ENCODE measurements around the gene RGS13.

Gene RGS13, protein sequence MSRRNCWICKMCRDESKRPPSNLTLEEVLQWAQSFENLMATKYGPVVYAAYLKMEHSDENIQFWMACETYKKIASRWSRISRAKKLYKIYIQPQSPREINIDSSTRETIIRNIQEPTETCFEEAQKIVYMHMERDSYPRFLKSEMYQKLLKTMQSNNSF

DNA sequence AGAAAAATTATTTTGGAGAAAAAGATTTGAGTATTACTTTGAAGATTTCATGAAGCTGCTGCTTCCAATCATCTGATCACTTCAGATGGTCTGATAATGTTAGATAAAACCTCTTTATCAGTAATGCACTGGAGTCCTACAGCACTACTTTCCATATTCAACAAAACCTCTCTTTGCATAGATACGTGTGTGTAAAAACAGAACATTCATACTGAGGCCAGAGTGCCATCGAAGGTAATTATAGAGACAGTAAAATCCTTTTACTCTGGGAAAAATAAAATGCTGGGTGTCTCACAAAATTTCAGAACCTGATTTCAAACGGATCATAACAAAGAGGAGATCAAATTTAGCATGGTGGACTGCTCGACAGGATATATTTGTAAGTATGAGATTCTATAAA is at the start of gene RGS13:
Gene RGS13, plus strand, starts transcription at position 209 of the 400 bp plus-strand sequence. CDS start 8,188 bp downstream, outside the sequence.
- DNase-seq: no peak

DNA sequence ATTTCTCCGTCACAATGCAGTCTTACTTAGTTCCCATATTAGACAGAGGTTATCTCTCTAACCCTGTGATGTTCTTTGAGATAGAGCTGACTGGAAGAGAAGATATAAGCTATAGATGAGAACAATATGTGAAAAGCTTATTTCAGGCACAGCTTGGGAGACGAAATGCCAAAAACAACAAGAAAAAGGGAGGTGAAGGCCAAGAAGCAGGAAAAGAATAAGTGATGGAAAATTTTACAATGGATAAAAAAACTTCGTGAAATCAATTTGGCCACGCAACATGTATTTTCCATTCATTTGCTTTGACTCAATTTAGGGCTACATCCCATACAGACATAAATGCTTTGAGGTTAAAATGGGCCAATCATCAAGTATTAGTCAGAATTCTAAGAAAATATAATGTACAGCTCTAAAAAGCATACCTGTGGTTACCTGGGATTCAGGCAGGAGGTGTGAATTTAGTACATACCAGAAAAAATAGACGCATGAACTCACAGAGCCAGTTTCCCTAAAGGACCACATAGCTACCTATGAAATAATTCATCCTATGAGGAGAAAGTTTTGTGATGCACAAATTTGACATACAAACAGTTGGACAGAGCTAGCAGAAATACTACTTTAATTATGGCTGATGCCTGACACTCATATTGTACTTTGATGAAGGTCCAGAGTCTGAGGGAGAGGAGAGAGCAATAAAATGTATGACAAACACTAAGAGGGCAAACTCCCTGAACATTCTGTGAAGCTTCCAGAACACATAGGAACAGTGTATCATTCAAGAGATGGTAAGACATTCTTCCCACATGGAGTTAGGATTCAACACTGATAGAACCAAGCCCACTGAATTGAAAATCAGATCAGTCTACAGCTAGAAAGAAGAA is 48.3 kb upstream of the RGS13 start:
- DNase-seq: no peak

DNA sequence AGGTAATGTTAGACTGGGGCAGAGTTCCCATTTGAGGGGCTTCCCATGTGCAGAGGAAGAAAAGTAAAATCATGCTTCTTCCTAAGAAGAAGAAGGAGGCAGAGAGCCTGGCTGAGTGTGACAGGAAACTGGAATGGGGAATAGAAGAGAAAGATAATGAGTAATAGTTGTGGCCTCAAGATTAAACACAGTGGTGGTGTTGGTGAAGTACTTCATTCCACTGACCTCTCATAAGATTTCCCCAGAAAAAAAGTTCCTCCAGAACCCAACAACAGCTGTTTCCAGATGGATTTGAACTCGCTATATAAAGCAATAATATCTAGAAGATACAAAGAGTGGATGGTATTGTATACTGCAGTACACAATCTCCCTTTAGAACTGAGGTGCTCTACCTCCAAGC is 47.4 kb upstream of the RGS13 start:
- no peak for DNase-seq

DNA sequence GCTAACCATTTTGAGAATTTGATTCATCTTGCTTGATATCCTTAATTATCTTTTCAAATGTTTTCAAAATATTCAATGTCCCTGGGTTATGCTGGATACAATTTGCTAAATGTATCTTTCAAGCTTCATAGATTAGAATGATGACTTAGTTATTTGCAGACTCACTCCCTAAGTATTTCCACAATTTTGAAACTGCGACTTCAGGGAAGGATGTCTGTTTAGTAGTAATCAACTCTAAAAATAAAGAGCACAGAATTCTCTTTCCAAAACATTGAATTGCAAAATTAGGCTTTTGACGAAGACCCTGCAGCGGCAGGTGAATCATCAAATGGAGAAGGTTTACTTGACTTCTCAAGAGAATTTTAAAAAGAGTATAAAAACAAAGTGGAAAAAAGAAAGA is 46.1 kb upstream of the RGS13 start:
- no peak for DNase-seq

DNA sequence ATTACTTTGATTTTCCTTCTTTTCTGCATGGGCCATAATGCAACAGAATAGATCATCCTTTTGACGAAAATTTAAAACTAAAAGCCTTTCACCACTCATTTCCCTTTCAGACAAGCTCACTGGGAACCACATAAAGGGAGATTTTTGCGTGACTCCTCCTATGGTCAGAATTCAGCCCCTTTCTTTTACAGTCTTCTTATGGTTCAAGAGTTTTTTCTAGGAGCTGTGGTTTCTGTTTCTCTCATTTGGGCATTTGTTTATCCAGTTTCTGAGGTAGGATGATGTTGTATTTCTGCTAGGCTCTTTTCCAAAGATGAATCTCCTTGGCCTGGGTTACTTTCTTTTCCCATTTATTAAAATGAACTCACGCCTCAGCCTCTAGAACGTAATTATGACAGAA is 43.4 kb upstream of the RGS13 start:
- DNase-seq: no peak

DNA sequence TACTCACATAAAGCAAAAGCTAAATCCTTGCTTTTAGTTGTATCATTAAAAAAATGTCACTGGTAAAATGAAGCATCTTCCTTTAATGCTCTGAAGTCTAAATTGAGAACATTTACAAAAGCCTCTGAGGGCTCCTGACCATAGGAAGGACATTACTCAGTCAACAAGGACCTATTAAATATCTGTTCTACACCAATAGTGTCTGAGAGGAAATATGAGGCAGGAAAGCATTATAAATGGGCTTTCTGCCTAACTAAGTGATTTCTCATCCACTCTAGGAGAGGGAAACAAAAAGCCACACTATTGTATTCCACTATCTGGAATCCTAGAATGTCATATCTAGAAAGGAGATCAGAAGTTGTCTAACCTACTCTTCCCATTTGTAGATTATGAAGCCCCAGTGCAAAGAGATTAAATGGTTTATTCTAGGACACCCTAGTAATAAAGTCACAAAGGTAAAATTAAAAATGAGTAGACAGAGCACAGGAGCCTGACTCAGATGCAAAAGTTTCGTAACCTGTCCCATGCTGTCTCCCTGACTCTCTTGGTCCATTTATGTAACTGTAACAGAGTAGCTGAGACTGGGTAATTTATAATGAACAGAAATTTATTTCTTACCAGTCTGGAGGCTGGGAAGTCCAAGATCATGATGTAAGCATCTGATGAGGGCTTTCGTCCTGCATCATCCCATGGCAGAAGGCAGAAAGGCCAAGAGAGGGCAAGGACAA is 42.8 kb upstream of the RGS13 start:
- no peak for DNase-seq

DNA sequence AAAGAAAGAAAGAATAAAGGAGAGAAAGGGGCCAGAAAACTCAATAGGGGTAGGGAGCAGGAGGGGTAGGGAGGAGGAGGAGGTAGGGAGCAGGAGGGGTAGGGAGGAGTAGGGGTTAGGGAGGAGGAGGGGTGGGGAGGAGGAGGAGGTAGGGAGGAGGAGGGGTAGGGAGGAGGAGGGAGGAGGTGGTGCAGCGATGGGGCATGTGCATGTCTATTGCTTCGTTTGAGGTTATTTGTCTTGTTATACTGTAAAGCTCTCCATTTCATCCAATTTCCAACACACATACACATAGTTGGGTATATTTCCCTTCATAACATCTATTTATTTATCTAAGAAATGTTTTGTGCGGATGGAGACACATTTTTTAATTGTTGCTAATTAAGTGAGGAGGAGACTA is 40.6 kb upstream of the RGS13 start:
- no peak for DNase-seq

DNA sequence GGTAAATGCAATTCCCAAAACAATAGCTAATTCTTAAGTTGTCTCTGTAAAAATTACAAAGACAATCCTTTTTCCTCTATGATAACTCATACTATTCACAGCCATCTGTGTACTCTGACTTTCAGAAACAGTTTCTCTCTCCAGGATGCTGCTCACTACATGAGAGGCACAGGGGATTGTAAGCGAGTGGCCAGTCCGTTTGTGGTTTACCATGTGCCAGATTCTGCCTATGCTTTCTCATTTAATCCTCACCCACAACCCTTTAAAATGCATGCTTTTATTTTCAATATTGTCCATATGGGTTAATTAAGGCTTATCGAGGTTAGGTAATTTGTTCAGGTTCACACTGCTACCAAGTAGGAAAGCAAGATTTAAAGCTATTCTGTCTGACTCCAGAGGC is 37.4 kb upstream of the RGS13 start:
- no peak for DNase-seq

DNA sequence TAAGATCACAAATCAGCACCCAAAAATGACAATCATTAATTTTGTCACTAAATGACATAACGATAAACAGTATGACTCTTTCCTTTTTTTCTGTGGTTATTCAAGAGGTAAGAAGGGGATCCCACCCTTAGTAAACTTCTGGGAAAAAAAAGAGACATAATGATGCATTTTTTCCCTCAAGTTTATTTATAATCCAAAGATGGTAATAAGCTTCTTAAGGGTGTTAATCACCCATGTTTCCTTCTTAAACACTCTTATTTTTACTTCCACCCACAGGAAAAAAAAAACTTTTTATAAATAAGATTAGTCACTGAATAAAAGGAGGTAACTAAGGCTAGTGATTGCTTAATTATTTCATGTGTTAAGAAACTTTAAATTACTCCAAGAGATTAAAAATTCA is 35.7 kb upstream of the RGS13 start:
- no peak for DNase-seq

DNA sequence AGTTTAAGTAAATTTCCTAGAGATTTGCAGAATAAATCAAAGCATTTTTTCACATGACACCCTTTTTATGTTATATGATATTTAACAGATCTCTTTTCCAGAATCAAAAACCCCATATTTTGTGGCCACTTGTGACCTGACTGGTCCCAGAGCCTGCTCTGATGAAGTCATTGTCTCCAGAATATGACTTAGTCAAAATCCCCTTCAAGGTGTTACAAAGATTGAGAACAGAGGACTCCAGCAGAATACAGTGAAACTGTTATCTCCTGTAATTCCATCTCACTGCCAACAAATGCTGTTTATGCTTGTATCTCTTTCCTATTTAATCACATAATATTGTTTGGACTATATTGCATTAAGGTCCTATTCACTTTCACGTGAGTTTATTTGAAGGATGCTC is 34.8 kb upstream of the RGS13 start:
- DNase-seq: no peak

DNA sequence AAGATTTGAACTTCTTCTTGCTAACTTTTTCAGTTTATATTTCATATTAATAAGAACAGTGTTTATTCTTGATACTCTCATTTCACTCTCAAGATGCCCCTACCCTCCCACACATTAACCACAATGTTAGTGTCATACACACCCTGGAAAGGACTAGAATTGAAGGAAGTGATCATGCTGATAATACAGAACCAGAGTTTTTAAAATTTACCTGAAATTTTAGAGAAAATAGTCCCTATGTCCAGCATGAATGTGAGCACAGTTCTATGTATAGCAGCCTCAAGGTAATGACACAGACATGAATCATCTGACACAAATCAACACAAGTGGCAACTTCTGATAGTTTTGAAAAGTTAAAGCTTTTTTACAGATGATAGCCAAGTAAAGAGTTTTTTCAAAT is 34.4 kb upstream of the RGS13 start:
- no peak for DNase-seq

DNA sequence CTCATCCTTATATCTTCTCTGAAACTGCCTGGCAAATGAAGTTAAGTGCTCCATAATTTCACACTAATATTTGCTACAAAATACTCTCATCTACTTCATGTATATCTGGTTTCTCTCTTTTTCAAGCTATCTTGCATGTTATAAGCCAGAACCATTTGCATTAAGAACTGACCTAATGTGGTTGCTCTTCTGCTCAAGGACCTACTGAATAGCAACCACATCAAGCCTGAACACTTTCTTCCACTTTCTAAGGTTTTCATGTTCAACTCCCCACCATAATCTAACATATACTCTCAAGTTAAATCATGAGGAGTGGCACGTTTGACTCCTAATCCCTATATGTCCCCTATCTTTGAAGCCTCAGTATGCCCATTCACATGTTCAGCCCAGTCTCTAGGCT is 33.2 kb upstream of the RGS13 start:
- DNase-seq: no peak

DNA sequence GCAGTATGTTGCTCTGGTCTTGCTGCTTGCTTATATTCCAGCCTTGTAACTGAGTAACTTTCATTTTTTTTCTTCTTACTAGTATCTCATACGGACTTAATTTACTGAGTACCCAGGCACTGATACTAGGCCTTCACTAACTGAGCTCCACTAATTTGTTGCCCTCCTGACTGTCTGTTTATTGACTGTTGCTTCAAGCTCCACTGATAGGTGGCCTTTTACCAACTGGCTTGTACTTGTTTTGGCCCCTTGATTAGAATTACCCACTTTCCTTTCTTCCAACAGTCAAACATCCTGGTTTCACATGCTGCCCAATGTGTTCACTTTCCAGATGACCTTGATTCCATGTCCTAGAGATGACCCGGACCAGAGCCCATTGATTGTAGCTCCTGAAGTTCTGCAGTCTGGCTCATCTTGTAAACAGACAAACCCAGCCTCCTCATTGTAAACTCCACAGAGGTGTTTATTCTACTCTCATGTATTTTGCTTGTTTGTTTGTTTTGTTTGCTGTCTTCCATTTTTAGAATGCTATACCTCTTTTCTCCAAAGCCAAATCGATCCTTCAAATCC is 32.6 kb upstream of the RGS13 start:
- DNase-seq: no peak

DNA sequence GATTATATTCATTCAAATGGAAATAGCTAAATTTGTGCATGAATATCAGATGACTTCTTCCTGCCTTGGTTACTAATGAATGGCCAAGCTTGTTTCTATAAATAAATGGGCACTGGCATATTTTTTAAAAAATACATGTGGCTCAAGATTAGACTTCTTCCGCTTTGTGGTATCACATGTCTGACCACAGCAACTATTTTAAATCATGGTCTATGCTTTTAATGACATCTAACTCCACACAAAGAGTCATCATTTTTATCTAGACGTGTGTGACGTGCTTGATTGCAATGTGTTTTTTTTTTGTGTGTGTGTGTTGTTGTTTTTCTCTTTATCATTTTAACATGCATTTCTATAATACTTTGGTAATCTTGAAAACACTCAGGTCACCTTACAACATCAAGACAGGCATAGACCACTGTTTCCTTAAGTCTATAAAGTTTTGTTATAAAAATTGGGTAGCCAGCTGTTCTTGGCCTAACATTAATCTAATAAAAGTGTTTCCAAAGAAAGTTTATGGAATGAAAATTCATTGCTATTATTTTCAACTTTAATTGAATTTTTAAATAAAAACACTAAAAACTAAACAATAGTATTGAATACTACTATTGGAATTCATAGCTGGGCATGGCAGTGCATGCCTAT is 30.8 kb upstream of the RGS13 start:
- no peak for DNase-seq

DNA sequence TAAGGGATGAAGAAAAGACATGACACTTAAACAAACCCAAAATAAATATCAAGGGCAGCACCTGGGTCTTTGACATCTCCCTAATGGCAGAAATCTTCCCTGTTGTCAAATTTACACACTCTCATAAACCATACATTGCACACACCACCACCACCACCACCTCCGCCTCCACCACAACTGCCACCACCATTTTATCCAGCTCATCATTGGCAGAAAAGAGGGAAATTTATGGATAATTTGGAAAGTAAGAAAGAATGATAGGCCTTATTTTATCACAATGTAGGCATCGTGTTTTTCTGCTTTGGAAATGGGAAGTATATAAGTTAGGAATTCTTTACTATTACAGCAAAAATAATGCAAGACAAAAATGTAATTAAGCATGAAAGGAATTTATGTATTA is 27.3 kb upstream of the RGS13 start:
- no peak for DNase-seq

DNA sequence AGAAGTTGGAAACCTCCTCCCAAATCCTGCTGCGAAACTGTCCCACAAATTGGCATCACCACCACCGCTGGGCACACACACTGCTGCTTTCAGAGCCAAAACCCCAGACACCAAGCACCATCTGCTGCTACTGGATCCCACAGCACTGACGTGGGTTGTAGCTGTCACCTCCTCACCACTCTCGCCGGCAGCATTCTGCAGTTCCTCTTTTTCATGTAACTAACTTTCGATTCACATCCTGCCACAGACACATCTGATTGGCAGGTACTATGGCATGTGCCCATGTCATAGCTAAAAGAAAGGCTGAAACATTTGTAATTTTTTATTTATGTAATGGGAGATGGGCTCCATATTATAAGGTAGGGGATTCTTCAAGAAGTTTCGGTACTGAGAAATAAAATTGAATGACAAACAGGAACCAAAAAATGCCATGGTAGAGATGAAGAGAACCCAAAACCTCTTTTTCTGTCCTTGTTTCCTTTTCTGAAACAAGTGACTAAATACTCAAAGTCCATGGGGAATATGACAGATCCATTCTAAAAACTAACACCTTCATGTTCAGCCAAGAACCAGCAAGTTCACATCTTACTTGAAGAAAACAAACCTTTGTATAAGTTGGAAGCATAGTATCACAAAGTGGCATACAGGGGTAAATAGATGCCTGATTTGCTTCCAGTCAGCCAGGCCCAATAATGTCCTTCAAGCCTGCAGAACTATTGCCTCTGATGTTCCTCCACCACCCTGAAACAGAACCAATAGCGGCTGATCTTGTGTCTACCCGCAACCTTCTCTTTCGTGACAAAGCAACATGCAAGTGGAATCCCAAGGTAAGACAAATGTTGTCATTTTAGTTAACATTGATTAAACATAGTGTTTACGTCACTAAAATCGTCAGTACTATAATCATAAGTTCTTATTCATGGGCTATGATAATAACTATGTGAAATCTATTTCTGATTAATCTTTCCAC is 26.6 kb upstream of the RGS13 start:
- peak; percentile 86 for DNase-seq

DNA sequence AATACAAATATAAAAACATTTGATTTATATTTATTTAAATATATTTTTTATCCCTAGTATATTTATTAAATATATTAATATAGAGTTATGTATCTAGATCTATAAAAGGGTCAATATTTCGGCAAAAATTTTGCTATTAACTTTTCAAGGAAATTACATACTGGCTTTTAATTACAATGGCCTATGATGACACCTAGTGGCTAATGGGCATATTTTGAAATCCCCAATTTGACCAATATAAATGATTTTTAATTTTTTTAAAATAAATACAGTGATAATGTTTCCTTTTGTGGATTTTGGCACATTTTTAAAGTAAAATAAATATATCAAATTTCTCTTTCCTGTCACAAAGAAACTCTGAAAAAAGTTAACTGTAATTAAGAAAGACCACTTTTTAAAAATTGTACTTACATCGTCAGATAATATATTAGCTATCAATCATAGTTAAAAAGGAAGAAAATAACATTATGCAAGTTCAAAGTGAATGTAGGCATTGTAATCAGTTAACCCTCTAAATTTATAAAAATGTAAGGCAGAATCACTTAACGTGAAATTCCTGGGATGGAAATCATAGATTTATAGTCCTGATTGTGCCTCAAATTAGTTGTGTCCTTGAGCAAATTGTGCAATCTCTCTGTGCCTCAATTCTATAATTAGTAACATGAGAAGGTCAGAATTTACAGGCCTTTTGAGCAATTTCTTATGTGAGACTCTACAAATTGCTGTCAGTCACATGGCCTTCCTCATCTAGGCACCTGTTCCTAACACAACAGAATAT is 25.6 kb upstream of the RGS13 start:
- no peak for DNase-seq

DNA sequence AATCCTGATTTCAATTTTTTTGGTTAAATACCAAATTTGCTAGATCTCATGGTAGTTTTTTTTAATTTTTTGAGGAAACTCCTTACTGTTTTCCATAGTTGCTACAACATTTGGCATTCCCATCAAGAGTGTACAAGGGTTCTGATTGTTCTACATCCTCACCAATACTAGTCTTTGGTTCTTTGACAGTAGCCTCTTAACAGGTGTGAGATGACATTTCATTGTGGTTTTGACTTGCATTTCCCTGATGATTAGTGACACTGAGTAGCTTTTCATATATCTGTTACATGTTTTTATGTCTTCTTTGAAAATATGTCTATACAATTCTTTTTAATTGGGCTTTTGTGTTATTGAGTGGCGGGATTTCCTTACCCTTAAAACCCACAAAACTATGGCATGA is 20.9 kb upstream of the RGS13 start:
- DNase-seq: no peak

DNA sequence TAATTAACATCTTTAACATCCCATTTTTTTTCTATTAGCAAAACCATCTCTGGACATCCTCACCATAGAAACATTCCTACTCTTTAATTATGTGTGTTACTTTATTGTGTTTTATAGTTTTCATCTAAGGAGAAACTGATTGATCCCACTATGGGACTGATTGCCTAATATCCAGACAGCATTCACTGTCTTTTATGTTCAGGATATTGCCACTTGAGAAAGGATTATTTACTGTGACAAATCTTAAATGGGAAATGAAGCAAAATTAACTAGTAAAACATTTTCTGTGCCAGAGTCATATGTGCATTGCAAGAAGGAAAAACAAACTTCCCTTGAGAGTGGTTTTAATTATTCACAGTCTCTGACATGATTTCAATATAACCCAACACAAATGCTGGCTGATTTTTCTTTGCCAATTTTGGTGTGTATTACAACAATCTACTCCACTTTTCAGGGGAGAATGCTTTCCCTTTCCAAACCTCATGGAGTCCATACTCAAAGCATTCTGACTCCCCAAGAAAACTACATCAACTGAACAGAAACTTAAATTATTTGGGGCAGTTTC is 15.8 kb upstream of the RGS13 start:
- DNase-seq: no peak

DNA sequence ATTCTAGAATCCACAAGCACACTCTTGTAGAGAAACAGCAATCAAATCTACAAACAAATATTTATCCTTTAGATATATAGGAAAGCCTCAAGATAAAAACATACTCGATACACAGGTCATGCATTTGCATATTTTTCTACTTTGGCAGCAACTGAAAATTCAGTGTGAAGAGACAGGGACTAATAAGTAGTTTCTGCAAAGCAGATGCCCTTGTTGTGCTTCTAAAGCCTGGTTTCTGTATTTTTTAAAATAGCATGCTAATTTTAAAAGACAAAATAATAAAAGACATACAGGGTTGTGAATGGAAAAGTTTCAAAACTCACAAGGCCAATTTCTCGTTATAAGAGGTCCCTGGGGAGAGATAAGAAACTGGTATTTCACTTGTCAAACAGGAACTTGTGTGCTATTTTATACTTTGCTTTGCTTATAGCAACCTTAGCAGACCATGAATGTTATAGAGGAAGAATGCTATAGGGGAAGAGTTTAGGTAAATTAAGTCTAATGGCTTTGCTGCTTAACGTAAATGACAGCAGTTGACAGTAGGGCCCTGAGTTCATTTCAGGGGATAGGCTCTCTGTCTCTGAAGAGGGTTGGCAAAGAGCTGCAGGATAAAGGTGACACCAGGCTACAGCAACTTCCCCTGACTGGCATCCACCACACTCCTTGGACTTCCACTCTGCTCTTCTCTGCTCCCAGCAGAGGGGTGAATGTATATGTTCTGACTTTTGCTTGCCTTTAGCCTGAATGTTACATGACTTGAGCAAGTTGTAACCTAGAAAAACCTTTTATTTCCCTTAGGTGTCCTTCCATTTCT is 9.4 kb upstream of the RGS13 start:
- DNase-seq: no peak

All from CD4-positive, alpha-beta T cell treated with Interferon gamma for 1 hour (primary cell).